HUES48 (cell line): Measurements from ENCODE around the gene MTUS2.
"Not testable (repeated sequence)": the region's sequence is repeated elsewhere in the genome, so short reads cannot be mapped to it uniquely, and the experiment has no call there.

Experiments
- H3K27ac ChIP-seq: one replicate; pipeline ENCODE4 v1.7.0; 2013; ENCODE audit warnings: low read depth, low read length, inconsistent platforms
- H3K27me3 ChIP-seq: 2 replicates; pipeline ENCODE4 v1.6.1; 2013; ENCODE audit warnings: mild to moderate bottlenecking, low read length; ENCODE audit not compliant: control insufficient read depth, insufficient read depth
- H3K36me3 ChIP-seq: 2 replicates; pipeline ENCODE4 v1.6.1; 2013; ENCODE audit warnings: low read length; ENCODE audit not compliant: control insufficient read depth, insufficient read depth
- H3K4me1 ChIP-seq: 2 replicates; pipeline ENCODE4 v1.6.1; 2013; ENCODE audit warnings: mild to moderate bottlenecking, low read length; ENCODE audit not compliant: control insufficient read depth, insufficient read depth
- H3K4me3 ChIP-seq: 2 replicates; pipeline ENCODE4 v1.5.1; 2013; ENCODE audit warnings: mild to moderate bottlenecking, low read depth, low read length
- H3K9ac ChIP-seq: 2 replicates; pipeline ENCODE4 v1.6.1; 2013; ENCODE audit warnings: mild to moderate bottlenecking, low read depth, low read length, moderate library complexity
- H3K9me3 ChIP-seq: 2 replicates; pipeline ENCODE4 v1.6.1; 2013; ENCODE audit warnings: low read length; ENCODE audit not compliant: control insufficient read depth, insufficient read depth

MTUS2 gene

DNA sequence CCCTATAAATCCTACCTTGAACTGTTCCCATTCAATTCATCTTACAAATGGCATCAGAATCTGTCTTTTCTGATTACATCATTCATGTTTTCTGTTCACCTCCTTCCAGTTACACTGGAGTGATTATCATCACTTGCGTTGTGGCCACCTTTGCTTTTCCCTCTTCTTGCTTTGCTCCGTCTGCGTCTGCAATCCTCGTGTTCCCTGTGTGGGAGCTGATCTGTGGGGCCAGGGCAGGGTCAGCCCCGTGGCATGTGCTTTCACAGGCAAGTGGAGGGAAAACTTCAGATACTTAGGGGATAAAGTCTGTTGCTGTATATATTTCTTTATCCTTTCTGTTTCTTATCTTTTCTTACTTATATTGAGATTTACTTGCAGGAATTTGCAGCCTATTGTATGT, 497.7 kb downstream of the MTUS2 start:
- Histone ChIP-seq H3K36me3 (no peaks in the 10 kb centered on the region), H3K27ac (no peak overlapping the region), H3K9me3 (no peaks in the 10 kb centered on the region), H3K4me3 (no peak overlapping the region), H3K9ac (no peak overlapping the region), H3K4me1 (no peaks in the 10 kb centered on the region), H3K27me3 (no peaks in the 10 kb centered on the region)

DNA sequence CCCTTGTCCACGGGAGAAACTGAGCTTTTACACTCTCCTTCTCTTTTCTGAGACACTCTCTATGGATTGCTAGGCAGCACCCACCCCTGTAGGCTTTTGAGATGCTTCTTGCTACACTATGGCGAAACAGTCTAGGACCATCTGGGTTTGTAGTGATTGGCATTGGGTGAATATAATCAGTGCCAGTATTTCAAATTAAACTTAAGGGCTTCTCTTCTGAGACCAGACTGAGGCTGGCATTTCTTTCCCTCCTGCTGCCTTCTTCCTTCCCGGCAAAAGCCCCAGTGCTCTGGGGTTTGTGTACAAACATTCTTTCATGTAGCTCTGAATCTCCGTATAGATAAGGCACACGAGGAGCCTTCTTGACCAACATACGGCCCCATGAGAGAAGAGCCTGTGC, 498.6 kb downstream of the MTUS2 start:
- H3K4me3 ChIP-seq, result no peak overlapping the region

DNA sequence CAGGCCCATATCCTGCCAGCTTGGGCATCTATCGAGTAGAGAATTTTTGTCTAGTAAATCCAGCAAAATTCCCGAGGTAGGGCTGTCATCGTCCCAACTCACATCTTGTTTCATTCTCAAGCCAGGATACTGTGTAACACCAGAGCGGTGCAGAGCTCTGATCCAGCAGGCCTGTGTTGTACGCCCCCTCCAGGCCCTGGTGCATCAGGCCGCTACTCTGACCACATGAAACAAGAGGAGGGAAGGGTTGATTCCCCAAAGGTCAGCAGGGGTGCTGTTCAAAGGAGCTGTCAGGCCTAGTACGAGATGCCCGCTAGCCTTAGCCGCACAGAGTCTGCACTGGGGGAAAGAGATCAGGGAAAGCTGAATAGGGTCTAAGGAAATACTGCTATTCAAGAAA, 499.3 kb downstream of the MTUS2 start:
- Histone ChIP-seq H3K36me3 (no peaks in the 10 kb centered on the region), H3K4me3 (no peak overlapping the region), H3K27ac (no peak overlapping the region), H3K27me3 (no peaks in the 10 kb centered on the region), H3K4me1 (no peaks in the 10 kb centered on the region), H3K9me3 (no peaks in the 10 kb centered on the region), H3K9ac (no peak overlapping the region)

More for the DNA sequence above, 498.6 kb downstream of the MTUS2 start:
- Histone ChIP-seq H3K4me1 (no peaks in the 10 kb centered on the region), H3K27ac (no peak overlapping the region), H3K27me3 (no peaks in the 10 kb centered on the region), H3K36me3 (no peaks in the 10 kb centered on the region), H3K9ac (no peak overlapping the region), H3K9me3 (no peaks in the 10 kb centered on the region)

DNA sequence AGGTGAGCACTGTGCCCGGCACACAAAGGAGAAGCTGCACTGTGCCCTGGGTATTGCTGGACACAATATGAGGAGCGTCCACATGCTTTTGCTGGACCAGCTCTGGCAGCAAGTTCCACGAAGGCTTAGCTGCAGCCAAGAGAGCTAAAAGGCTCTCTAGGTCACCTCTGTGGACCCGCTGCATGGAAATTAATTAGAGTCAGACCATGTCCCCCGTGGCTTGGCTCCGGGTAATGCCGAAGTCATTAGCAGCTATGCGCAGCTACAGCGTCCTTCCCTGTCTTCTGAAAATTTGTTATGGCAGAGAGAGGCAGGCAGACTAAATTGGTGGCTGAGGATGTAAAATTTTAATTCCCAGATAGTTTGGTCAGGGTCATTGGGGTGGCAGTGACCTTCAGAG, 503.8 kb downstream of the MTUS2 start:
- Histone ChIP-seq H3K9me3 (peaks cover 3% of the 10 kb centered on the region), H3K4me3 (no peak overlapping the region), H3K27ac (no peak overlapping the region), H3K27me3 (no peaks in the 10 kb centered on the region), H3K36me3 (no peaks in the 10 kb centered on the region), H3K9ac (no peak overlapping the region), H3K4me1 (no peaks in the 10 kb centered on the region)

GRCh38 chr13:29324601-29325000, 504.5 kb downstream of the MTUS2 start:
- Histone ChIP-seq H3K36me3 (no peaks in the 10 kb centered on the region), H3K4me3 (no peak overlapping the region), H3K27ac (no peak overlapping the region), H3K27me3 (no peaks in the 10 kb centered on the region), H3K9me3 (peaks cover 3% of the 10 kb centered on the region), H3K9ac (no peak overlapping the region), H3K4me1 (no peaks in the 10 kb centered on the region)

DNA sequence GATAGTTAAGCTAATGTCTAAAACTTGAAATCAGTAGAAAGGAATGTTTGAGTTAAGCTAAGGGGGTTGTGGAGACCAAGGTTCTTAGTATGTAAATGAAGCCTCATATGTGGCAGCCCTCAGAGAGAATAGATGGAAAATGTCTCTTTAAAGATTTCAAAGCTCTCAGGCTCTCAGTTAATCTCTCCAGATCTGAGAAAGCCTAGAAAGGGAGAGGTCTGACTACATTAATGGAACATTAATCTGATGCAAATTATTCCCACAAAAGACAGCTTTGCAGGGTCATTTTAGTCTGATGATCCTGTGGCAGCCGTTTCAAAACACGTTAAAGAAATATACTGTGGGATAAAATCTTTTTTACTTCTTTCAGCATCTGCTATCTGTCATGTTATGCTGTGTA, 508.4 kb downstream of the MTUS2 start:
- Histone ChIP-seq H3K4me3 (no peak overlapping the region), H3K27ac (no peak overlapping the region), H3K4me1 (no peaks in the 10 kb centered on the region), H3K27me3 (no peaks in the 10 kb centered on the region), H3K9ac (no peak overlapping the region), H3K9me3 (peaks cover 3% of the 10 kb centered on the region), H3K36me3 (no peaks in the 10 kb centered on the region)

DNA sequence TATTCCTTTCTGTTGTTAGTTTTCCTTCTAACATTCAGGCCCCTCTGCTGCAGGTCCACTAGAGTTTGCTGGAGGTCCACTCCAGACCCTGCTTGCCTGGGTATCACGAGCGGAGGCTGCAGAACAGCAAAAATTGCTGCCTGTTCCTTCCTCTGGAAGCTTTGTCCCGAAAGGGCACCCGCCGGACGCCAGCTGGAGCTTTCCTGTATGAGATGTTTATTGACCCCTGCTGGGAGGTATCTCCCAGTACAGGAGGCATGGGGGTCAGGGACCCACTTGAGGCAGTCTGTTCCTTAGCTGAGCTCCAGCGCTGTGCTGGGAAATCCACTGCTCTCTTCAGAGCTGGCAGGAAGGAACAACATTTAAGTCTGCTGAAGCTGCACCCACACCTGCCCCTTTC, 516.2 kb downstream of the MTUS2 start:
- no peak overlapping the region for H3K27ac ChIP-seq
- H3K9me3 ChIP-seq, result peaks cover 8% of the 10 kb centered on the region; the same call in 1 of the 2 replicates
- H3K27me3 ChIP-seq, result no peaks in the 10 kb centered on the region
- no peaks in the 10 kb centered on the region for H3K36me3 ChIP-seq
- H3K4me3 ChIP-seq, result no peak overlapping the region
- no peaks in the 10 kb centered on the region for H3K4me1 ChIP-seq
- H3K9ac ChIP-seq, result no peak overlapping the region

DNA sequence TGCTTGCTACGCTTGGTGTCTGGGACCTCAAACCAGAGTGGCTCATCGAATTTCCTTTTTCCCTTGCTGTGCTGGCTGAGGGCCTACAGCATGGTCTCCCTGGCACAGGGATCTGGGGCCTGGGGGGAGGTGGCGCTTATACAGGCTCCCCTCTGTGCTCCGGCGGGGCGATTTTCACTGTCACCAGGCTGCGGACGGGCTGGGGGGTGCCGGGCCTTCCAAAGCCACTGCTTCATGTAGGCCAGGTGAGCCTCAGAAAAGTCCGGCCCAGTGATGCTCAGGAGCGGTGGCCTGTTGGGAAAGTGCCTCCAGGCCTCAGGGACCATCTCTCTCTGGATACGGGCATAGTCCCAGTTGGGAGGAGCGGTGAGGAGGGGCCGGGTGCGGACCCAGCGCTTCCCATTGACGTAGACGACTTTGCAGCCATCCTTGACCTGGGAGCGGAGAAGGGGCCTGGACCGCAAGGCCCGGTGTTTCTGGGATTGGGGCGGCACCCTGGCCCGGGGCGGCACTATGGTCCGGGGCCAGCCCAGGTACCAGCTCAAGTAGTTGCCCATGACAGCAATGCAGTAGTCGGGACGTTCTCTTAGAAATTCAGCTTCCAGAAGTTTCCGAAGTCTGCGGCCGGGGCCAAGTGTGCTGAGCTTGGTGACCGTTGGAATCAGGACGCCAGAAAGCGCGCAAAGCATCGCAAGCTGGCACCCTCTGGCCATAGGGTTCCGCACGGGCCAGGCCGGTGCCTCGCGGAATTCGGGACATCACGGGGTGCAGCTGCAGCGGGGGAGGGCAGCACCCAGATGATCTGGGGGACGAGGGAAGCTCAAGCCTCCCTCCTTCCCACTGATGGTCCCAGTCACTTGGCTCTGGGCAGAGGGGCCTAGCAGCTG, 519.5 kb downstream of the MTUS2 start:
- H3K4me1 ChIP-seq, result no peaks in the 10 kb centered on the region
- H3K27ac ChIP-seq, result no peak overlapping the region
- no peak overlapping the region for H3K9ac ChIP-seq

GRCh38 chr13:29345860-29346582, 525.9 kb downstream of the MTUS2 start:
- H3K9me3 ChIP-seq, H3K36me3 ChIP-seq, H3K27ac ChIP-seq, H3K9ac ChIP-seq, H3K27me3 ChIP-seq, H3K4me1 ChIP-seq, H3K4me3 ChIP-seq: not testable (repeated sequence)

More for the DNA sequence above, 519.5 kb downstream of the MTUS2 start:
- Histone ChIP-seq H3K36me3 (no peaks in the 10 kb centered on the region), H3K27me3 (no peaks in the 10 kb centered on the region), H3K4me3 (no peak overlapping the region), H3K9me3 (peaks cover 4% of the 10 kb centered on the region; the same call in 1 of the 2 replicates)

- H3K27ac ChIP-seq, result no peak overlapping the region
- no peaks in the 10 kb centered on the region for H3K36me3 ChIP-seq
- no peak overlapping the region for H3K4me3 ChIP-seq
- H3K27me3 ChIP-seq, result no peaks in the 10 kb centered on the region
- no peak overlapping the region for H3K9ac ChIP-seq
- H3K9me3 ChIP-seq, result no peaks in the 10 kb centered on the region
- no peaks in the 10 kb centered on the region for H3K4me1 ChIP-seq
Measured at GRCh38 chr13:29355029-29355428, 534.9 kb downstream of the MTUS2 start.

- Histone ChIP-seq H3K27ac (no peak overlapping the region), H3K27me3 (no peaks in the 10 kb centered on the region), H3K9ac (no peak overlapping the region), H3K4me1 (no peaks in the 10 kb centered on the region), H3K4me3 (no peak overlapping the region), H3K9me3 (no peaks in the 10 kb centered on the region), H3K36me3 (no peaks in the 10 kb centered on the region)
Measured at GRCh38 chr13:29359181-29359580, 539.0 kb downstream of the MTUS2 start.
